Measurements from ENCODE around the gene PPP2R2C. TPM values are rescaled to one million over a fixed set of nuclear protein-coding genes. Genes with fewer than 3 reads are reported as not detected.

PPP2R2C gene
- total RNA-seq, 4 donors from 2014 or later: 50.7 to 81.3 (median 62.0) TPM

GRCh38 chr4:6430927-6431326, 41.5 kb downstream of the PPP2R2C start:
- intact Hi-C loops (cut with DNase I; ENCODE audit: low total_unique reads): no loop called here
- H3K4me3 ChIP-seq (ENCODE audit: low read depth, poor library complexity, severe bottlenecking): no peak overlapping the region
- TF ChIP-seq POLR2A (IDR thresholded peaks at IDR 0.05): no peak
- TF ChIP-seq CTCF (IDR thresholded peaks at IDR 0.05): no peak
- whole genome bisulfite sequencing, 2 donors: 67 to 77% methylated on average over 4 of the region's 4 CpGs
- DNase-seq (ENCODE audit: low spot score in 2 of 2): no peak

GRCh38 chr4:6427439-6428090, 44.8 kb downstream of the PPP2R2C start:
- no peak overlapping the region for H3K4me3 ChIP-seq (ENCODE audit: low read depth, poor library complexity, severe bottlenecking)
- TF ChIP-seq POLR2A (IDR thresholded peaks at IDR 0.05) (no peak), CTCF (IDR thresholded peaks at IDR 0.05) (no peak)
- 37 to 42% methylated on average over 5 of the region's 5 CpGs for WGBS, 2 donors
- DNase-seq (ENCODE audit: low spot score in 2 of 2): no peak
- intact Hi-C loops (cut with DNase I; ENCODE audit: low total_unique reads): no loop called here

- 60 to 61% methylated on average over 13 of the region's 13 CpGs for WGBS, 2 donors
- DNase-seq (ENCODE audit: low spot score in 2 of 2): no peak
- intact Hi-C loops (cut with DNase I; ENCODE audit: low total_unique reads): no loop called here
- H3K4me3 ChIP-seq (ENCODE audit: low read depth, poor library complexity, severe bottlenecking): no peak overlapping the region
- TF ChIP-seq CTCF (IDR thresholded peaks at IDR 0.05) (no peak), POLR2A (IDR thresholded peaks at IDR 0.05) (no peak)
Measured at GRCh38 chr4:6426571-6427438, 45.6 kb downstream of the PPP2R2C start.

DNA sequence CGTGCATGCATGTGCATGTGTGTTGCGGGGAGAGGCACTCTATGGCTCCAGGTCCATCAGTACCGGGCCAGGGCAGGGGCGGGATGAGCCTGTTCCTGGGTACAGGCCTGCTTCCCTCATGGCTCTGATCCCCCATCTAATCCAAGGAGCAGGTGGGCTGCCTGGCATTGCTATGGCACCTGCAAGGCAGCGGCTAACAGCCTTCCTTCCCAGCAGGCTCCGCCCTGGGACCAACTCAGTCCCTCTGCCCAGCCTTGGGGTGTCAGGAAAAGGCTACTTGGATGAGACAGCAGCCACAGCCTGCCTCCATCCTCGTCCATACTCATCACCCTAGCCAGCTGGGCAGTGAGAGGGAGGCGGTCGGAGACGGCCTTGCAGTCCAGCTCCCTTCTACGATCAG, 46.5 kb downstream of the PPP2R2C start:
- no peak overlapping the region for H3K4me3 ChIP-seq (ENCODE audit: low read depth, poor library complexity, severe bottlenecking)
- no peak for DNase-seq (ENCODE audit: low spot score in 2 of 2)
- intact Hi-C loops (cut with DNase I; ENCODE audit: low total_unique reads): no loop called here
- TF ChIP-seq CTCF (IDR thresholded peaks at IDR 0.05) (no peak), POLR2A (IDR thresholded peaks at IDR 0.05) (no peak)
- 67 to 77% methylated on average over 11 of the region's 11 CpGs for WGBS, 2 donors

DNA sequence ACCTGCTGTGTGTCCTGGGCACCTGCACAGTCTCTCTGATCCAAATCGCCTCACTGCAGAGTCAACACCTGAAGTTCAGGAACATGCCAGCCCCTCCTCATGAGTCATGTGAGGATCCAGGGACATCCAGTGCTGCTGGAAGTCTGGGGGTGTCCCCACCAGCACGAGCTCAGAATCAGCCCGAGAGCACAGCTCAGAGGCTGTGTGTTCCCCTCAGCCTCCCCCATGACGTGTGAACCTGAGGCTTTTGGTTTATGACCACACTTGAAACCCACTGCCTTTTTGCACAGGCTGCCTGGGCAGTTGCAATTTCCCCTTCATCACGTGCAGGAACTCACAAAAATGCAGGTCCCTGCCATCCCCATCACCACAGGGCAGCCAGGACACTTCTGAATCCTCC, 47.1 kb downstream of the PPP2R2C start:
- intact Hi-C loops (cut with DNase I; ENCODE audit: low total_unique reads): no loop called here
- H3K4me3 ChIP-seq (ENCODE audit: low read depth, poor library complexity, severe bottlenecking): no peak overlapping the region
- DNase-seq (ENCODE audit: low spot score in 2 of 2): no peak
- no peak for TF ChIP-seq CTCF (IDR thresholded peaks at IDR 0.05)
- TF ChIP-seq POLR2A (IDR thresholded peaks at IDR 0.05): no peak
- WGBS, 2 donors: 60 to 61% methylated on average over 5 of the region's 5 CpGs
